Ishikawa (cell line): ENCODE results near the gene OPCML.

ENCODE experiments used
- CEBPB ChIP-seq: IDR thresholded peaks from 2 replicates; pipeline ENCODE4 v1.6.1; 2012
- CREB1 ChIP-seq: IDR thresholded peaks from 2 replicates; pipeline ENCODE4 v1.6.1; 2012; ENCODE audit warnings: low read depth
- EGR1 ChIP-seq: IDR thresholded peaks from 2 replicates; pipeline ENCODE4 v1.6.1; 2012
- EP300 ChIP-seq: IDR thresholded peaks from 2 replicates; pipeline ENCODE4 v1.6.1; 2012; ENCODE audit warnings: borderline replicate concordance
- FOXM1 ChIP-seq: IDR thresholded peaks from 2 replicates; pipeline ENCODE4 v1.6.1; 2012; ENCODE audit warnings: low read depth, borderline replicate concordance
- RAD21 ChIP-seq: IDR thresholded peaks from 2 replicates; pipeline ENCODE4 v1.6.1; 2012; ENCODE audit warnings: low read depth
- TAF1 ChIP-seq: IDR thresholded peaks from 2 replicates; pipeline ENCODE4 v1.6.1; 2012; ENCODE audit warnings: low read depth, mild to moderate bottlenecking
- YY1 ChIP-seq: IDR thresholded peaks from 2 replicates; pipeline ENCODE4 v1.6.1; 2012; ENCODE audit warnings: low read depth
- TF ChIP-seq, protein P1 (sequence below): IDR thresholded peaks from 2 replicates; pipeline ENCODE4 v1.6.1; 2012; ENCODE audit warnings: low read depth, mild to moderate bottlenecking
- TF ChIP-seq, protein P2 (sequence below): IDR thresholded peaks from 2 replicates; pipeline ENCODE4 v1.6.1; 2012

DNA sequence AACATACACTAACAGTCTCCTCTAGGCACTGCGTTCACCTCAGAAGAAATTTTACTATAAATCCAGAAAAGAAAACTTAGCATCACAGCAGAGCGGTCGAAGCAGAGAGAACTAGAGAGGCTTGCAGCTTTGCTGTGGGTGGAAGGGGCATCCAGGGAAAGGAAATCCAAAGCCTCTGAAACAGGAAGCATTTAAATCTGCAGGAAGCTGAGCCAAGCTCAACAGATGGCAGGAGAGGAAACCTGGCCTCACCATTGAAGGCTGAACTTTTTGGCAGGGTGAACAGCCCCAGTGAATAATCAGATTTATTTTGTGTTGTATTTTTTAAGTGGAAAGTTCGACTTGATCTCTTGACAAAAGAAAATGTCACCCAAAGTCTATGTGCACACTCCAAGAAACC, 858.1 kb downstream of the OPCML start:
- no peak for TF ChIP-seq TAF1
- TF ChIP-seq FOXM1 = no peak
- no peak for TF ChIP-seq CEBPB
- TF ChIP-seq, protein P1, sequence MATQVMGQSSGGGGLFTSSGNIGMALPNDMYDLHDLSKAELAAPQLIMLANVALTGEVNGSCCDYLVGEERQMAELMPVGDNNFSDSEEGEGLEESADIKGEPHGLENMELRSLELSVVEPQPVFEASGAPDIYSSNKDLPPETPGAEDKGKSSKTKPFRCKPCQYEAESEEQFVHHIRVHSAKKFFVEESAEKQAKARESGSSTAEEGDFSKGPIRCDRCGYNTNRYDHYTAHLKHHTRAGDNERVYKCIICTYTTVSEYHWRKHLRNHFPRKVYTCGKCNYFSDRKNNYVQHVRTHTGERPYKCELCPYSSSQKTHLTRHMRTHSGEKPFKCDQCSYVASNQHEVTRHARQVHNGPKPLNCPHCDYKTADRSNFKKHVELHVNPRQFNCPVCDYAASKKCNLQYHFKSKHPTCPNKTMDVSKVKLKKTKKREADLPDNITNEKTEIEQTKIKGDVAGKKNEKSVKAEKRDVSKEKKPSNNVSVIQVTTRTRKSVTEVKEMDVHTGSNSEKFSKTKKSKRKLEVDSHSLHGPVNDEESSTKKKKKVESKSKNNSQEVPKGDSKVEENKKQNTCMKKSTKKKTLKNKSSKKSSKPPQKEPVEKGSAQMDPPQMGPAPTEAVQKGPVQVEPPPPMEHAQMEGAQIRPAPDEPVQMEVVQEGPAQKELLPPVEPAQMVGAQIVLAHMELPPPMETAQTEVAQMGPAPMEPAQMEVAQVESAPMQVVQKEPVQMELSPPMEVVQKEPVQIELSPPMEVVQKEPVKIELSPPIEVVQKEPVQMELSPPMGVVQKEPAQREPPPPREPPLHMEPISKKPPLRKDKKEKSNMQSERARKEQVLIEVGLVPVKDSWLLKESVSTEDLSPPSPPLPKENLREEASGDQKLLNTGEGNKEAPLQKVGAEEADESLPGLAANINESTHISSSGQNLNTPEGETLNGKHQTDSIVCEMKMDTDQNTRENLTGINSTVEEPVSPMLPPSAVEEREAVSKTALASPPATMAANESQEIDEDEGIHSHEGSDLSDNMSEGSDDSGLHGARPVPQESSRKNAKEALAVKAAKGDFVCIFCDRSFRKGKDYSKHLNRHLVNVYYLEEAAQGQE = no peak
- TF ChIP-seq YY1 = no peak
- no peak for TF ChIP-seq EP300
- no peak for TF ChIP-seq EGR1
- no peak for TF ChIP-seq RAD21
- TF ChIP-seq CREB1 = no peak
- TF ChIP-seq, protein P2, sequence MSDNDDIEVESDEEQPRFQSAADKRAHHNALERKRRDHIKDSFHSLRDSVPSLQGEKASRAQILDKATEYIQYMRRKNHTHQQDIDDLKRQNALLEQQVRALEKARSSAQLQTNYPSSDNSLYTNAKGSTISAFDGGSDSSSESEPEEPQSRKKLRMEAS = no peak
